Right ventricle myocardium inferior (tissue), 1 donor: Measurements from ENCODE around the gene CDC45. TPM values are rescaled to one million over a fixed set of nuclear protein-coding genes. Genes with fewer than 3 reads are reported as not detected.
A peak's percentile ranks its signal among the peaks of the same experiment; 100 is the strongest.
"Not testable (repeated sequence)": the region's sequence is repeated elsewhere in the genome, so short reads cannot be mapped to it uniquely, and the experiment has no call there.

Source experiments
- ATAC-seq: fragments of 200-7000 bp; cut with Tn5 transposase; one replicate; pipeline ENCODE4 v1.9.1; 2020; ENCODE audit warnings: mild to moderate bottlenecking, moderate library complexity
- DNase-seq: peaks from one replicate; pipeline ENCODE4 v3.0.0; 2021; ENCODE audit errors: missing footprints
- intact Hi-C: fragments of 100-400 bp; cut with DNase I; formaldehyde crosslinking; loops from one replicate; pipeline ENCODE4 v1.11.0; 2022
- total RNA-seq: library from RNA; stranded (reverse); fragmentation: NEBNext Ultra II Directional; extraction: Animal tissue kit (Norgen Biotek cat#: 25700); gene quantifications from one replicate; pipeline ENCODE4 v1.2.1, GENCODE V29; 2021
- donor health status: DM: no; HTN: yes; CAD: no; lungs with severe emphysema.

CDC45 gene
- total RNA-seq, 1 donor from 2014 or later: 0.76 TPM

DNA sequence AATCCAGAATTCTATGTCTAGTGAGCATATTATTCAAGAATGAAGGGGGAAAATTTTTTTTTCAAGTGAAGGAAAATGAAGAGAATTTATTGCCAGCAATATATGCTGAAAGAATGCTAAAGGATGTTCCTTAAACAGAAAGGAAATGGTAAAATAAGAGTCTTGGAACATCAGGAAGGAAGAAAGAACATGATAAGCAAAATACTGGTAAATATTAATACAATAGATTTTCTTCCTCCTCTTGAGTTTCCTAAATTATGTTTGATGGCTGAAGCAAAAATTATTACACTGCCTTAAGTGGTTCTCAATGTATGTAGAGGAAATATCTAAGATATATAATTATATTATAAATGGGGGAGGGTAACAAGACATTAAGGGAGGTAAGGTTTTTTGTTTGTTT lies 54.1 kb downstream of the CDC45 start:
- DNase-seq: no peak
- ATAC-seq: no peak
- intact Hi-C loops: no loop called here

DNA sequence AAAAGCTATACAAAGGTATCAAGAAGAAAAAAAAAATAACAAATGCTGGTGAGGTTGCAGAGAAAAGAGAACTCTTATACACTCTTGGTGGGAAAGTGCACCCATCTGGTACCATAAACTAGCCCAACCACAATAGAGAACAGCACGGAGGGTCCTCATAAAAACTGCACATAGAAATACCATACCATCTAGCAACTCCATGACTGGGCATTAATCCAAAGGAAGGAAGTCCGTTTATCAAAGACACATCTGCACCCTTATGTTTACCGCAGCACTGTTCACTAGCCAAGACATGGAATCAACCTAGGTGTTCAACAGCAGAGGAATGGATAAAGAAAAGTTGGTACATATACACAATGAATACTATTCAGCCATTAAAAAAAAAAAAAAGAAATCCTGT lies 55.3 kb downstream of the CDC45 start:
- intact Hi-C loops: no loop called here

DNA sequence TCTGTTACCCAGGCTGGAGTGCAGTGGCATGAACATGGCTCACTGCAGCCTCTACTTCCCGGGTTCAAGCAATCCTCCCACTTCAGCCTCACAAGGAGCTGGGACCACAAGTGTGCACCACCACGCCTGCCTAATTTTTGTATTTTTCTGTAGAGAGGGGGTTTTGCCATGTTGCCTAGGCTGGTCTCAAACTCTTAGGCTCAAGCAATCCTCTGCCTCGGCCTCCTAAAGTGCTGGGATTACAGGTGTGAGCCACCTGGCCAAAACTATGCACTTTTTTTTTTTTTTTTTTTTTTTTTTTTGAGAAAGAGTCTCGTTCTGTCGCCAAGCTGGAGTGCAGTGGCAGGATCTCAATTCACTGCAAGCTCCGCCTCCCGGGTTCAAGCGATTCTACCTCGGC lies 56.8 kb downstream of the CDC45 start:
- DNase-seq (no peak), ATAC-seq (no peak)
- intact Hi-C loops: no loop called here

More for the DNA sequence above, 55.3 kb downstream of the CDC45 start:
- ATAC-seq (no peak), DNase-seq (no peak)

DNA sequence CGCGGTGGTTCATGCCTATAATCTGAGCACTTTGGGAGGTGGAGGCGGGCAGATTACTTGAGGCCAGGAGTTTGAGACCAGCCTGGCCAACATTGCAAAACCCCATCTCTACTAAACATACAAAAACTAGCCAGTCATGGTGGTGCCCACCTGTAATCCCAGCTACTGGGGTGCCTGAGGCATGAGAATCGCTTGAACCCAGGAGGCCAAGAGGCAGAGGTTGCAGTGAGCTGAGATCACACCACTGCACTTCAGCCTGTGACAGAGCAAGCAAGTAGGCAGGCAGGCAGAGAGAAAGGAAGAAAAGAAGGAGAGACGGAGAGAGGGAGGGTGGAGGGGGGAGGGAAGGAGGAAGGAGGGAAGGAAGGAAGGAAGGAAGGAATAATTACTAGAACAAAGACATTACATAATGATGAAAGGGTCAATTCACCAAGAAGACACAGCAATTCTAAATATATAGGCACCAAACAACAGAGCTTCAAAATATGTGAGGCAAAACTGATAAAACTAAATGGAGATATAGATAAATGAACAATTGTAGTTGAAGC lies 58.3 kb downstream of the CDC45 start:
- no peak for ATAC-seq
- no peak for DNase-seq
- intact Hi-C loops: no loop called here

DNA sequence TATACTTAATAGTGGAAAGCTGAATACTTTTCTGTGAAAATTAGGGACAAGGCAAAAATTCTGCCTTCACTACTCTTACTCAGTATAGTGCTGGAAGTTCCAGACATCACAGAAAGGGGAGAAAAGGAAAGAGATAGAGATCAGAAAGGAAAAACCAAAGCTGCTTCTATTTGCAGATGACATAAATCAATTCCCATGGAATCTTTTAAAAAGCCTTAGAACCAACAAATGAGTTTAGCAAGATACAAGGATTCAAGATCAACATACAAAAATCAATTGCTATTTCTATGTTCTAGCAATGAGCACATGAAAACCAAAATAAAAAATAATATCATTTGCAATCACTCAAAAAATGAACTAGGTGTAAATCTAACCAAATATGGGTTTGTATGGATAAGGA lies 60.7 kb downstream of the CDC45 start:
- intact Hi-C loops: no loop called here
- no peak for DNase-seq
- no peak for ATAC-seq

DNA sequence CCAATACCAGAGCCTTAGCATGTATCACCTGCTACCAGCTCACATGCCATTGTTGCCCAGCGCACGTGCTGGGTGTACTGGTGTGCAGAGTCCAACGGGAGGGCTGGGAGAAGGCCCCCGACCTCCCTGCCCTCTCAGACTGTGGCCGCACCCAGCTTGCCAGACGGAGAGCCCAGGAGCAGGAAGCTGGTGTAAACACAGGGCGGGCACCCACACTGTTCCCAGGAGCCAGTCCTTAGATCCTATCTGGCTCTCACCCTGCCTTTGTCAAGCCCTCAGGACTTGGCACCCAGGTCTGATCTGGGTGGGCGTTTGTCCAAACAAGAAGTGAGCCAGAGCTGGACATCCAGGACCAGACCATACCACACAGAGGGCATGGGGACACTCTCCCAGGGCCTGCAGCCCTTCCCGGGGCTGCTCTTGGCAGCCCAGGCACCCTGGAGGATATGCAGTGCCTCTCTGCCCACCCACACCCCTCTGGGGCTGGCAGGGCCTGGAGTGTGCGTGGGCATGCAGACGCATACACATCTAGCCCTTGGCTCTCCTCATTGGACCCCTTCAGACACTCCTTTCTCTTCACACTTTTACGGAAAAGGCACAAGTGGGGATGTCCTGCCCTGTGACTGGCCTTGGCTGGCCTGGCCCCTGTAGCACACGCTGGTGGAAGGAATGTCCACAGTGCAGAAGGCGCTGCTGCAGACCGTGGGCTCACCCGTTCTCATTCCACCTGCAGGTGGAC lies 64.4 kb downstream of the CDC45 start:
- DNase-seq (no peak), ATAC-seq (peak; percentile 60)
- intact Hi-C loops: no loop called here

DNA sequence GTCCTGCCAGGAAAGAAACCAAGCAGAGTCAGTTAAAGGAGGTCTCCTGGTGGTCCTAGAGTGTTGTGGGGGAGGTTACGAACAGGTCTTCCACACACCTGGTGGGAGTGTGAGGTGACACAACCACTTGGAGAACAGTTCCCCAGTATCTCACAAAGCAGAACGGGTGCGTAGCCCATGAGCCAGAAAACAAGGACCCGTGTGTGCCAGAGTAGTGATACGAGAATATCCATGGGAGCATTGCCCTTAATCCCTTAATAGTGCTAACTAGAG lies 66.2 kb downstream of the CDC45 start:
- DNase-seq (no peak), ATAC-seq (no peak)
- intact Hi-C loops: no loop called here

DNA sequence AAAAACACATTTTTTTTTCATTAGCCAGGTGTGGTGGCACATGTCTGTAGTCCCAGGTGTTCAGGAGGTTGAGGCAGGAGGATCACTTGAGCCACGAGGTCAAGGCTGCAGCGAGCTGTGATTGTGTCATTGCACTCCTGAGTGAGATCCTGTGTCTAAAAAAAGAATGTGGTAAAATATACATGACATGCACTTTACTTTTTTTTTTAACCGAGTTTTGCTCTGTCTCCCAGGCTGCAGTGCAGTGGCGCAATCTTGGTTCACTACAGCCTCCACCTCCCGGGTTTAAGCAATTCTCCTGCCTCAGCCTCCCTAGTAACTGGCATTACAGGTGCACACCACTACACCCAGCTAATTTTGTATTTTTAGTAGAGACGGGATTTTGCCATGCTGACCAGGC lies 67.0 kb downstream of the CDC45 start:
- no peak for ATAC-seq
- intact Hi-C loops: no loop called here
- no peak for DNase-seq

DNA sequence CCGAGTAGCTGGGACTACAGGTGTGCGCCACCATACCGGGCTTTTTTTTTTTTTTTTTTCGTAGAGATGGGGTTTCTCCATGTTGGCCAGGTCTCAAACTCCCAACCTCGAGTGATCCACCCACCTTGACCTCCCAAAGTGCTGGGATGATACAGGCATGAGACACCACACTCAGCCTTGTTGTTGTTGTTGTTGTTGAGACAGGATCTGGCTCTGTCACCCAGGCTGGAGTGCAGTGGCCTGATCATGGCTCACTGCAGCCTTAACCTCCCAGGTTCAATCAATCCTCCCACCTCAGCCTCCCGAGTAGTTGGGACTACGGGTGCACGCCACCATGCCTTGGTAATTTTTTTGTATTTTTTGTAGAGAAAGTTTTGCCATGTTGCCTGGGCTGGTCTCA lies 67.9 kb downstream of the CDC45 start:
- ATAC-seq (no peak), DNase-seq (no peak)
- intact Hi-C loops: no loop called here

DNA sequence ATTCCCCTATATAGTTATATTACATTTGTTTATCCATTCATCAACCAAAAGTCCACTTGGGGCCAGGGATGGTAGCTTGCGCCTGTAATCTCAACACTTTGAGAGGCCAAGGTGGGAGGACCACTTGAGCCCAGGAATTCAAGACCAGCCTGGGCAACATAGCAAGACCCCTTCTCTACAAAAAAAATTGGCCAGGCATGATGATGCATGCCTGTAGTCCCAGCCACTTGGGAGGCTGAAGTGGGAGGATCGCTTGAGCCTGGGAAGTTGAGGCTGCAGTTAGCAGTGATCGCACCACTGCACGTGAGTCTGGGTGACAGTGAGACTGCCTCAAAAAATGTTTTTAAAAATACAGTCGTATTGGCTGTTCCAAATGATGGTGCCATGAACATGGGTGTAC lies 68.7 kb downstream of the CDC45 start:
- intact Hi-C loops: not testable (repeated sequence)

DNA sequence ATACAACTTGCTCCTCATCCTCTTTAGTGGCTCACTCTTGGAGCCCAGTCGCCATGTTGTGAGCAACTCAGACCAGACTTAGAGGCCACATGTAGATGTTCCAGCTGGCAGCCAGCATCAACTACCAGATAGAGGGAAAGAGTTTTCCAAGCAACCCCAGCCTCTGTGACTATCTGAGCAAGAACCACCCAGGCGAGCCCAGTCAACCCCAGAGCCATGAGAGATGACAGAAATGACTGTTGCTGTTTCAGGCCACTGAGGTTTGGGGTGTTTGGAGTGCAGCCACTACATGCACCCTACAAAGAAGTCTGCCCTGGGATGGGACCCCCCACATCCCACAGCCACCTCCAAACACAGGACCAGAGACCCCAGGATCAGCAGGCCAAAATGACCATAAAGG lies 69.2 kb downstream of the CDC45 start:
- DNase-seq: no peak
- intact Hi-C loops: no loop called here
- ATAC-seq: no peak

More for the DNA sequence above, 68.7 kb downstream of the CDC45 start:
- DNase-seq, ATAC-seq: not testable (repeated sequence)

DNA sequence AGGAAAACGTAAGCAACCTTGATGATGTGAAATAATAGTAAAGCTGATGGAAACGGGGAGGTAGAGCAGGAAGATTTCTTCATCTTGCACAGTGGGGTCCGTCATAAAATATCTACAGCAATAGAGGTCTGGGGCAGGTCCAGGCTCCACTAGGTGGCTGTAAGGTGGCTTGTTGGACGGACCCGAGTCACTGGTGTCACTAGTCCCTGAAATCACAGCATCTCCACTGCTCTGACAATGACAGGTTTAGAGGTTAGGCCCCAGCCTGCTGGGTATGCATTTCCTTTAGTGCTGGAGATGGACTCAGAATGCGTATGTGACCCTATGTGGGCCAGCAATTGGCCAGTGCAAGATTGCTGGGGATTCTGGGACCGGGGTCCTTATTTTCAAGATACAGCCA lies 69.7 kb downstream of the CDC45 start:
- ATAC-seq (no peak), DNase-seq (no peak)
- intact Hi-C loops: no loop called here

DNA sequence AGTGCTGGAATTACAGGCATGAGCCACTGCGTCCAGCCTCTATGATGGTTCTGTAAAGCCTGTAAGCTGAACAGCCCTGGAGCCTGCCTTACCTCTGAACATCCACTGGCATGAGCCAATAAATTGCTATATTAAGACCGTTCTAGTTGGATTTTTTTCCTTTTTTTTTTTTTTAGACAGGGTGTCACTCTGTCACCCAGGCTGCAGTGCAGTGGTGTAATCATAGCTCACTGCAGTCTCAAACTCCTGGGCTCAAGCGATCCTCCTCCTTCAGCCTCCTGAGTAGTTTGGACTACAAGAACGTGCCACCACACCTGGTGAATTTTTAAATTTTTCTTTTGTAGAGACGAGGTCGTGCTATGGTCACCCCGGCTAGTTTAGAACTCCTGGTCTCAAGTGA lies 70.7 kb downstream of the CDC45 start:
- ATAC-seq (no peak), DNase-seq (no peak)
- intact Hi-C loops: no loop called here

DNA sequence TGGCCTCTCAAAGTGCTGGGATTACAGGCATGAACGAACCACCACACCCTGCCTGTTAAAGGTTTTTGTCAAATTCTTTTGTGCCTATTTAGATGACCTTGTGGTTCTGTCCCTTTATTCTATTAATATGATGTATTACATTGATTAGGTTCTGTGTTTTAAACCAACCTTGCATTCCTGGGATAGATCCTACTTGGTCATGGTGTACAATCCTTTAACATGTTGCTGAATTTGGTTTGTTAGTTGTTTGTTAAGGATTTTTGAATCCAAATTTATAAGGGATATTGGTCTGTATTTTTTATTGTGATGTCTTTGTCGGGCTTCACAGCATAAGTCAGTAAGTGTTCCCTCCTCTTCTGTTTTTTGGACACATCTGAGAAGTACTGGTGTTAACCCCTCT lies 73.5 kb downstream of the CDC45 start:
- ATAC-seq (no peak), DNase-seq (no peak)
- intact Hi-C loops: no loop called here

DNA sequence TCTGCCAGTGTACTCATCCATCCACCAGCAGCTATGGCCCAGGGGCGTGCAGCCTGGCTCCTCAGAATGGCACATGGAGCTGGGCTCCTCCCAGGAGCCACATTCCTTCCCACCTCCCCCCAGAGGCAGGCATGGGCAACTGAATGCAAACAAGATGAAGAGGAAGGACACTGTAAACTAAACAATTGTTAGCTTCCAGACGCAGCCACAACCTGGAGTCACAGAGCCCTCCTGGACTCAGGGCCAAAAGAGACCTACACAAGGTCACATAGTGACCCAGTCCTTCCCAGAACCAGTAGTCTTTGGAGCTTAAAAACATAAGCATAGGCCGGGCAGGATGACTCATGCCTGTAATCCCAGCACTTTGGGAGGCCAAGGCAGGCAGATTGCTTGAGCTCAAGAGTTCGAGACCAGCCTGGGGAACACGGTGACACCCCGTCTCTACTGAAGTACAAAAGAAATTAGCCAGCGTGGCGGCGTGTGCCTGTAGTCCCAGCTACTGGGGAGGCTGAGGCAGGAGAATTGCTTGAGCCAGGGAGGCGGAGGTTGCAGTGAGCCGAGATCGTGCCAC lies 75.2 kb downstream of the CDC45 start:
- ATAC-seq (no peak), DNase-seq (no peak)
- intact Hi-C loops: no loop called here

DNA sequence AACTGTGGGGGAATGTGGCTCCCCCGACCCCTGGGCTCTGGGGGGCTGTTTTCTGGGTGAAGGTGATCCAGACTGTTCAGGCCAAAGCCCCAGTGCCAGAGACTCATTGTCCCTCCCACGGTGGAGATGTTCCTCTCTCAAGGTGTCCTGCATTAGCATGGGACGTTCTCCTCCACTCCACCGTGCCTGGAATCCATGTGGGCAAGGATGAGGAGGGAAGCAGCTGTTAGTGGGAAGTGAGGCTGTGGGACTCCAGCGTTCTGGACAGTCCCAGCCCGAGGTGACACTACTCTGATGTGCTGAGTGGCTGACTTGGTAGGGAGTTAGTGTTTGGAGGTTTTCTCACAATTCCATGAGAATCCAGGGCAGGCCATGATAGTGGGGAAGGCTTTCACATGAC lies 75.9 kb downstream of the CDC45 start:
- intact Hi-C loops: no loop called here
- ATAC-seq: no peak
- no peak for DNase-seq

DNA sequence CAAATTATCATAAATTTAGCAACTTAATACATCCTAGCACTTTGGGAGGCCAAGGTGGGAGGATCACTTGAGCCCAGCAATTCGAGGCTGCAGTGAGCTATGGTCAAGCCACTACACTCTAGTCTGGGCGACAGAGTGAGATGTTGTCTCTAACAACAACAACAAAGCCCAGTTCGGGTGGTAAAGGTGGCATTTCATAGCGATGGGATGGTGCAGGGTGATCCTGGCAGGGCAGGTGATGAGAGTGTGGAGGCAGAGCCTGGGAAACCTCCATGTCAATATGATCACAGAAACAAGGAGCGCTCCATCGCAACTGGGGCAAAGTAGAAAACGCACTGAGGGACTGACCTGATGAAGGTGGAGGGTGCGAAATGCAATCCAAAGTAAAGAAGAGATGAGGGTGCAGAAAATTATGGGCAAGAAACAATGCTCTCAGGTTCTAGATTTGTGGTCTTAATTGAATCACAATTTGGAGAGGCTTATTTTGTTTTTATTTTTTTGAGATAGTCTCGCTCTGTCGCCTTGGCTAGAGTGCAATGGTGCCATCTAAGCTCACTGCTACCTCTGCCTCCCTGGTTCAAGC lies 77.3 kb downstream of the CDC45 start:
- no peak for ATAC-seq
- no peak for DNase-seq
- intact Hi-C loops: no loop called here

DNA sequence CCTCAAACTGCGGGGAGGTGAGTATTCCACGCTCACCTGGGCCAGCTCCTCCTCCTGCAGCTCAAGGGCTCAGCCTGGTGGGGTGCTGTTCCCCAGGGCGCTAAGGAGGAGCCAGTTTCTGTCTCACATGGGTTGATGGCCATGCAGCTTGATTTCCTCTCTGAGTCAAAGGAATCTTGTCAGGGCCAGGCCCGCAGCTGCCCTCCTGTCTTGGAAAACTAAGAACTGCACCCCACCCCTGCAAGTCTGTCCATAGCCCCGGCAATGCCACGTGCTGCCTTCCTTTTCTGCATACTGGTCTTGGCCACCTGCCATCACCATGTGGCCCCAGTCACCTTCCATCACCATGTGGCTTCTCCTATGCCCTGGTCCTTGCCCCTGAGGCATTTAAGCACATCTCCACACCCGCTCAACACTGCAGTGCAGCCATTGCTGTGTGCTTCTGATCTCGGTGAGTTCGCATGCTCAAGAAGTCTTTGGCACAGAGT lies 79.6 kb downstream of the CDC45 start:
- peak; percentile 57 for DNase-seq
- intact Hi-C loops: no loop called here
- no peak for ATAC-seq

DNA sequence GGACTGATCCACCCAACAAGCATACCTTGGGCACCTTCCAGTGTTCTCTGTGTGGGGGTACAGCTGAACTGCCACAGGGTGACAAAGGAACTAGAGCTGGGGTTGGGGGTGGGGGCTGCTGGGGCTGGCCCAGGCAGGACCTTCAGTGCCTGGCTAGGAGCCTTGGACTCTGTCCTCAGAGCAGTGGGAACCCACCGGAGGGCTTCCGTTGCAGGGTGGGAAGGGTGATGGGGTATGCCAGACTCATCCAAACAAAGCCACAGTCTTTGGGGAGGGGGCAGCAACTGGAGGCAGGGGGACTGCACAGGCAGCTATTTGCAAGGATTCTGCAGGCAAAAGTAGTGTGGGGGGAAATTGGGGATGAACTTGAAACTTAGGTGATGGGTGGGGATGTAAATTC lies 80.2 kb downstream of the CDC45 start:
- no peak for DNase-seq
- intact Hi-C loops: no loop called here
- no peak for ATAC-seq
